Measurements from ENCODE around the gene DKK1. TPM values are rescaled to one million over a fixed set of nuclear protein-coding genes. Genes with fewer than 3 reads are reported as not detected.

Gene DKK1, protein sequence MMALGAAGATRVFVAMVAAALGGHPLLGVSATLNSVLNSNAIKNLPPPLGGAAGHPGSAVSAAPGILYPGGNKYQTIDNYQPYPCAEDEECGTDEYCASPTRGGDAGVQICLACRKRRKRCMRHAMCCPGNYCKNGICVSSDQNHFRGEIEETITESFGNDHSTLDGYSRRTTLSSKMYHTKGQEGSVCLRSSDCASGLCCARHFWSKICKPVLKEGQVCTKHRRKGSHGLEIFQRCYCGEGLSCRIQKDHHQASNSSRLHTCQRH
- total RNA-seq, result not detected in 2 replicates

DNA sequence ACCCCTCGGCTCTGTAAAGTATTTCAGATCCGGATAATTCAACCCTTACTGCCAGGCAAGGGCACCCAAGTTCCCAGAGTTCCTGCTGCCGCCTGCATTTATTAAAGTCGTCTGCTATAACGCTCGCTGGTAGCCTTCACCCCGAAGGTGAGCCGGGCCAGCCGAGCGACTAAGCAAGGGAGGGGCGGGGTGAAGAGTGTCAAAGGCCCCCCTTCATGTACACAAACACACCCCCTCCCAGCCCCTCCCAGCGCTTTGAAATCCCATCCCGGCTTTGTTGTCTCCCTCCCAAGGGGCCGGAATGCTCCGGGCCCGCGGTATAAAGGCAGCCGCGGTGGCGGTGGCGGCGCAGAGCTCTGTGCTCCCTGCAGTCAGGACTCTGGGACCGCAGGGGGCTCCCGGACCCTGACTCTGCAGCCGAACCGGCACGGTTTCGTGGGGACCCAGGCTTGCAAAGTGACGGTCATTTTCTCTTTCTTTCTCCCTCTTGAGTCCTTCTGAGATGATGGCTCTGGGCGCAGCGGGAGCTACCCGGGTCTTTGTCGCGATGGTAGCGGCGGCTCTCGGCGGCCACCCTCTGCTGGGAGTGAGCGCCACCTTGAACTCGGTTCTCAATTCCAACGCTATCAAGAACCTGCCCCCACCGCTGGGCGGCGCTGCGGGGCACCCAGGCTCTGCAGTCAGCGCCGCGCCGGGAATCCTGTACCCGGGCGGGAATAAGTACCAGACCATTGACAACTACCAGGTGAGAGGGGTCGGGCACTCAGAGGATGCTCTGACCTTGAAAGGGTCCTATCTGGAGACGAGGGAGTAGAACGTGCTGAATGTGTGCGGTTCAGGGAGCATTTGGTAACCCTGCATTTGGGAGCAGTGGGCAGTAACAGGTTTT, at the start of gene DKK1:
DKK1 (plus strand) TSS at position 349 of the 889 bp plus-strand sequence; CDS start at position 503, 154 bp downstream.
- Mint-ChIP-seq H3K9me3 (no peaks in the 10 kb centered on the region), H3K27ac (no peak within 1 kb of the TSS), H3K4me1 (peaks cover 10% of the 10 kb centered on the region), H3K27me3 (peaks cover 56% of the 10 kb centered on the region), H3K36me3 (ENCODE audit: low read depth) (no peaks in the 10 kb centered on the region), H3K4me3 (peak within 1 kb of the TSS; percentile 34)
- intact Hi-C loops (cut with micrococcal nuclease), result no loop called here
- peak; percentile 67 for DNase-seq

DNA sequence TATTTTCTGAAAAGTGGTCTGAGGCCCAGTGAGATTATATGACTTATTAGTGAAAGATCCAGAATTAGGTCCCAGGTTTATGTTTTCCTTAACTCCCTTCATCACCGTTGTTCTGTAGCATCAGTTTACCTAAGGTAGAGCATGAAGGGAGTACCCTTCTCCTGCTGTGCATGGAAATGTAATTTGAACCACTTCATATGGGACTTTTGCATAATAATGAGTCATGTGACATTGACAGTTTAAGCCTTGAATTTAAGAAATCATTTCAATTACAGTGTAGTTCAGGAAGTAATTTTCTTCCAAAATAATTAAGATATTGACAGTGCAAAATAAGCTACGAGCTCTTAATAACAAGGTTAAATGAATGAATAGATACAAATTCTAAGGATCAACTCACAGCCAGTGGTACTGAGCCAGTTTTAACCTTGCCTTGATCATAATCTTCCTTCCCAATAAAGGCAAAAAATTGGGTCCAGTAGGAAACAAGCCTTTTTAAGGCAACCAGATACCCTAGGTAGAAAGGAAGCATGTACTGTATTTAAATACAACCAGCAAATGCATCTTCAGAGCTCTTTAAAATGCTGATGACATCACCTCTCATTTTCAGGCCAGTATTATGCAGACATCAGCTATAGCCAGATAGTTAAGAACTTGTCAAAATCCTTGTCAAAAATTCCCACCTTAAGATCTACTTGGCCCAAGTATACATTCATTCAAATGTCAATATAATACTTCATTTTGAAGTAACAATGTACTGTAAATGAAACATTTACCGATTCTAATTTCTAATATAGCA, 48.8 kb upstream of the DKK1 start:
- intact Hi-C loops (cut with micrococcal nuclease), result no loop called here
- no peaks in the 10 kb centered on the region for H3K9me3 Mint-ChIP-seq
- no peak for DNase-seq
- H3K27me3 Mint-ChIP-seq, result no peaks in the 10 kb centered on the region
- H3K36me3 Mint-ChIP-seq (ENCODE audit: low read depth), result no peaks in the 10 kb centered on the region
- no peak overlapping the region for H3K4me3 Mint-ChIP-seq
- H3K4me1 Mint-ChIP-seq, result no peaks in the 10 kb centered on the region
- no peak overlapping the region for H3K27ac Mint-ChIP-seq

DNA sequence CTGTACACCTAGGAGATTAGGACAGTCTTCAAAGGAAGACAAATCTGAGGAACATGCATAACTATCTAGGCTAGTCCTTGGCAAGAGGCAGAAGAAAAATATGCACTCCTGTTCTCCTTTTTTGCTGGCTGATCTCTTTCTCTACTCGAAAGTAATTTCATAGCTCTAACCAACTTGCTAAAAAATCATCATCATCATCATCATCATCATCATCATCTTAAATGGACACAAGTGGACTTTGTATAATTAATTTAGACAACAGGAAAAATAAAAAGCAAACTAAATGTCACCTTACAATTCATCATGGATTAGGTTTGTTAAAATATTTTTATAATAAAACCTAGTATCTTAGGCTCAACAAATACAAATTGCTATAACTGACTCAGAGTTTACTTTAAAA, 47.2 kb upstream of the DKK1 start:
- no peak for DNase-seq
- H3K4me1 Mint-ChIP-seq, result no peaks in the 10 kb centered on the region
- H3K9me3 Mint-ChIP-seq, result no peaks in the 10 kb centered on the region
- no peak overlapping the region for H3K4me3 Mint-ChIP-seq
- H3K27me3 Mint-ChIP-seq, result no peaks in the 10 kb centered on the region
- H3K36me3 Mint-ChIP-seq (ENCODE audit: low read depth), result no peaks in the 10 kb centered on the region
- intact Hi-C loops (cut with micrococcal nuclease), result no loop called here
- no peak overlapping the region for H3K27ac Mint-ChIP-seq

DNA sequence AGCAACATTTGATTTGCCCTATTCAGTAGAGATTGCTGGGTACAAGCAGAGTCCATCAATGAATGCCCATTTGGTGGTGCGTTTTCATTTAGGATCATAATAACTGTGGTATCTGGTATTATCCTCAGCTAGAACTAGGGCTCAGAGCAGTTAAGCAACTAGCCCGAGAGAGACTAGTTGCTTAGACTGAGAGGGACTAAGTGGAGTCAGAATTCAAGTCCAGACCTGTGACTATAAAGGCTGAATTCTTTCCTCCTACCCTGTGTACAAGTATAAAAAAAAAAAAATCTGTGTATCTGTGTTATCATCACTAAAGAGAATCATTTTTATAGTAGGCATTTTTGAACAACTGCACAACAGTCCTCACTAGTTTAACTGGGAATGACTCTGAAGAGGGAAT, 45.3 kb upstream of the DKK1 start:
- DNase-seq, result no peak
- Mint-ChIP-seq H3K4me3 (no peak overlapping the region), H3K27ac (no peak overlapping the region), H3K27me3 (no peaks in the 10 kb centered on the region), H3K9me3 (no peaks in the 10 kb centered on the region), H3K4me1 (no peaks in the 10 kb centered on the region), H3K36me3 (ENCODE audit: low read depth) (no peaks in the 10 kb centered on the region)
- intact Hi-C loops (cut with micrococcal nuclease), result no loop called here

DNA sequence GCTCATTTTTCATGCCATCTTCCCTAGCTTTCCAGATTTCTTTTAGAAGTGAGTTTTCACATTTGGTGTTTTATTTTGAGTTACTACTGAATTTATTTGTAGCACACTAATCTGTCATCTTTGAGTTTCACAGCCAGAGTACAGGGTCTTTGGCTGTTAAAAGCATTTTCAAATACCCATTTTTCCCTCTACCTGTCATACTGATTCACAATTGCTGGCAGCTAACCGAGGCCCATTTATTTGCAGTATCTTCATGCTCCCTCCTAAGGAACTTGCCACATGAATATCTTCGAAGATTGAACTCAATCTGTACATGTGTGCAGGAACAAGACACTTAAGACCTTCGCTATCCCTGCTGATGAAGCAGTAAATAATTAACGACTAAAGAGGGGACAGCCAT, 44.8 kb upstream of the DKK1 start:
- intact Hi-C loops (cut with micrococcal nuclease), result no loop called here
- no peak for DNase-seq
- H3K27me3 Mint-ChIP-seq, result no peaks in the 10 kb centered on the region
- no peaks in the 10 kb centered on the region for H3K4me1 Mint-ChIP-seq
- no peak overlapping the region for H3K27ac Mint-ChIP-seq
- H3K9me3 Mint-ChIP-seq, result no peaks in the 10 kb centered on the region
- no peak overlapping the region for H3K4me3 Mint-ChIP-seq
- H3K36me3 Mint-ChIP-seq (ENCODE audit: low read depth), result no peaks in the 10 kb centered on the region

DNA sequence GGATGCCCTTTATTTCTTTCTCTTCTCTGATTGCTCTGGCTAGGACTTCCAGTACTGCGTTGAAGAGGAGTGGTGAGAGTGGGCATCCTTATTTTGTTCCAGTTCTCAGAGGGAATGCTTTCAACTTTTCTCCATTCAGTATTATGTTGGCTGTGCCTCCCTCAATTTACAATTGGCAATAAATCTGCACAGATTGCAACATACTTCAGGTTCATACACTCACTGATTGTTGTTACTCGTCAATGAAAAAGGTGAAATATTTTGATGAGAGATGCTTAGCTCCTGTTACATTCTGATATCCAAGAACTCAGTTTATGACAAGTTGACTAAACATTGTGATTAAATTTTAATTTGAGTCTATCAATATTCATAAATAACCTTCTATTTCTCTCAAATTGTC, 37.9 kb upstream of the DKK1 start:
- H3K27ac Mint-ChIP-seq, result no peak overlapping the region
- intact Hi-C loops (cut with micrococcal nuclease), result no loop called here
- no peaks in the 10 kb centered on the region for H3K27me3 Mint-ChIP-seq
- DNase-seq, result no peak
- H3K36me3 Mint-ChIP-seq (ENCODE audit: low read depth), result no peaks in the 10 kb centered on the region
- H3K4me1 Mint-ChIP-seq, result no peaks in the 10 kb centered on the region
- peaks cover 7% of the 10 kb centered on the region for H3K9me3 Mint-ChIP-seq
- no peak overlapping the region for H3K4me3 Mint-ChIP-seq

DNA sequence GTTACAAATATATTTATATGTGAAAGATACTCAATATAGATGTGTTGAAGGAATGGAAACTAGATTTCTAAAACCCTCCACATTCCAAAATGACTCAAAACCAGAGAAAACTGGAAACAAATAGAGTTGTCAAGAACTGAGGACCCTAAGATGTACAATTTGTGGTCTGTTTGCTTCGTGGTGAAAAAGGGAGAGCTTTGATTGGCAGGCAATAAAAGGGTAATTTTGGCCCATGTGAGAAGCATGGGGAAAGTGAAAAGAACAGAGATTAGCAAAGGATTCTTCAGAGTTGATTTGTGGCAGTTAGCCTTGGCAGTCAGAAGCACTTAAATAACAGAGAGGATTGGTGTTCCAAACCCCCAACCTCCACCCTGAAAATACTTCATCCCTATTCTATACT, 37.1 kb upstream of the DKK1 start:
- Mint-ChIP-seq H3K4me1 (no peaks in the 10 kb centered on the region), H3K9me3 (peaks cover 7% of the 10 kb centered on the region), H3K27me3 (no peaks in the 10 kb centered on the region), H3K36me3 (ENCODE audit: low read depth) (no peaks in the 10 kb centered on the region), H3K27ac (no peak overlapping the region), H3K4me3 (no peak overlapping the region)
- intact Hi-C loops (cut with micrococcal nuclease), result no loop called here
- no peak for DNase-seq

DNA sequence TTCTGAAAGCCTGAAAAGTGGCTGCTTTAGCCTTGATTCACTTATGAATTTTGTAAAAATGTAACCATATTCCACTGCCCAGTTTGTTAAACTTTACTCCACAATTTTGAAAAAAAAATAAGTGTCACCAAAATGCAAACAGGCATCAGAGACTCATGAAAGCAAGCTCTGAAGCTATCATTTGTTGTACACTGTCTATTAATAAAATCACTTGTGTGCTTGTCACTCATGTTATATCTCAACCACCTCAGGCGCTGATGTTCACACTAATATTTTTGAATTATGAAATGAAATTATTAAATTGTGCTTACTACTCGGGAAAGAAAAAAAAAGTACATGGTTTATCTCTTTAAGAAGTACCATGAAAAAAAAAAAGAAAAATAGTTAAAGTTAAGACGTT, 34.5 kb upstream of the DKK1 start:
- H3K27me3 Mint-ChIP-seq, result no peaks in the 10 kb centered on the region
- H3K4me3 Mint-ChIP-seq, result no peak overlapping the region
- no peak for DNase-seq

DNA sequence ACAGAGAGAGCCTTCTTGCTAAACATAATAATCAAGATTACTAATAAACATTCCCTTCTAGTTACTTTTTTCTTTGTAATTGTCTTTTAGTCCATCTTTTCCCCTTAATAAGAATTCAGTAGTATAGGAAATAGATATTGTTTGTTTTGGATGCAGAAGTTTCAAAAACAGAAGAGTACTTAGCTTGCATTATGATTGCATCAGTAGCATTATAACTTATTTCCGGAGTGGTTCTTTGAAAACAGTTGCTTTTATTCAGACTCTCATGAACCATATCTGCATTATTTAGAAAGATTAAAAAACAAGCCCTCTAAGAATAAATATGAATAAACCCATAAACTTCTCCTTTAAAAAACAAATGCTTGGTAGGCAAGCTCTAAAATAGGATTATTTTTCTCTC, 34.0 kb upstream of the DKK1 start:
- intact Hi-C loops (cut with micrococcal nuclease), result no loop called here
- Mint-ChIP-seq H3K4me3 (no peak overlapping the region), H3K27ac (no peak overlapping the region), H3K9me3 (peaks cover 4% of the 10 kb centered on the region), H3K27me3 (no peaks in the 10 kb centered on the region), H3K36me3 (ENCODE audit: low read depth) (no peaks in the 10 kb centered on the region), H3K4me1 (no peaks in the 10 kb centered on the region)
- DNase-seq, result no peak

More for the DNA sequence above, 34.5 kb upstream of the DKK1 start:
- Mint-ChIP-seq H3K9me3 (peaks cover 7% of the 10 kb centered on the region), H3K27ac (no peak overlapping the region), H3K4me1 (no peaks in the 10 kb centered on the region), H3K36me3 (ENCODE audit: low read depth) (no peaks in the 10 kb centered on the region)
- intact Hi-C loops (cut with micrococcal nuclease), result no loop called here

DNA sequence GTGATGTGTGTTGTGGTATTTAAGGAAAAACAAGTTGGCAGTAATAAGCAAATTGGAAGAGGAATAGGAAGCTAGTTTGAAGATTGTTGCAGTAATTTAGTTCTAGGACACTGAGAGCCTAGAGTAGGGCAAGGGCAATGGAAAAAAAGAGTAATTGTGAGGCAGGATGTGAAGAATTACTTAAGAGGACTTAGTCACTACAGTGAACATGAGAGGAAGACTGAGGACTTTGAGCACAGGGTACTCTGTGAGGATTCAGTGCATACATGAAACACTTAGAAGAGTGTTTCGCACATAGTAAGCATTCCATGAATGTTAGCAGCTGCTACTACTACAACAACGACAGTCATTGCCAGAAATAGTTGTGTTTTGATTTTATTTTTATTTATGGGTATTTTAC, 30.9 kb upstream of the DKK1 start:
- no peaks in the 10 kb centered on the region for H3K9me3 Mint-ChIP-seq
- DNase-seq, result no peak
- H3K27ac Mint-ChIP-seq, result no peak overlapping the region
- H3K4me3 Mint-ChIP-seq, result no peak overlapping the region
- H3K27me3 Mint-ChIP-seq, result no peaks in the 10 kb centered on the region
- intact Hi-C loops (cut with micrococcal nuclease), result no loop called here
- no peaks in the 10 kb centered on the region for H3K4me1 Mint-ChIP-seq
- no peaks in the 10 kb centered on the region for H3K36me3 Mint-ChIP-seq (ENCODE audit: low read depth)

DNA sequence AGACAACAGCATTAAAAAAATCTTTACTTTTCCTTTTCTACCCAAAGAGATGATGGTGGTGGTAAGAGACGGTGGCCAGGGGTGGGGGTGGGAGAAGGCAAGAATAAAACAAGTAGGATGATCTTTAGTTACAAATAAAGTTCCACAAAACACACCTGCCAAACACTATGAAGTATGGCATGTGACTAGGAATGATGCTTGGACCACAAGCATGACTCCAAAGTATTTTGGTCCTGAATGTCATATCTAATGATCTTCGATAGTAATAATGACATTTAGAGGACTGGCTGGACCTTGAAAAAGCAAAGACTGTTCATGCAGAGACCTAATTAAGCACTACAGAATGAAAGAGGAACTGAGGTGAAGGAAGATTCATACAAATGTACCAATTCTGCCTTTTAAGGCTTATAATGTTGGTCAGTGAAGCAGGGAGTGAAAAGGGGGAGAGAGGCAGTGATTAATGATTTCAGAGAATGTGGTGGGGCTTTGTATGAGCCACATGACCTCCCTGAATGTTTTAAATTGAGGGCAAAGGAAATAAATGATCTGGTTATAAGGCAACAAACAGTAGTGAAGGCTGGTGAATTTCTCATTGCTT, 29.6 kb upstream of the DKK1 start:
- H3K36me3 Mint-ChIP-seq (ENCODE audit: low read depth), result no peaks in the 10 kb centered on the region
- DNase-seq, result no peak
- no peaks in the 10 kb centered on the region for H3K9me3 Mint-ChIP-seq
- intact Hi-C loops (cut with micrococcal nuclease), result no loop called here
- H3K27me3 Mint-ChIP-seq, result no peaks in the 10 kb centered on the region
- H3K4me1 Mint-ChIP-seq, result no peaks in the 10 kb centered on the region
- H3K4me3 Mint-ChIP-seq, result no peak overlapping the region
- H3K27ac Mint-ChIP-seq, result no peak overlapping the region

DNA sequence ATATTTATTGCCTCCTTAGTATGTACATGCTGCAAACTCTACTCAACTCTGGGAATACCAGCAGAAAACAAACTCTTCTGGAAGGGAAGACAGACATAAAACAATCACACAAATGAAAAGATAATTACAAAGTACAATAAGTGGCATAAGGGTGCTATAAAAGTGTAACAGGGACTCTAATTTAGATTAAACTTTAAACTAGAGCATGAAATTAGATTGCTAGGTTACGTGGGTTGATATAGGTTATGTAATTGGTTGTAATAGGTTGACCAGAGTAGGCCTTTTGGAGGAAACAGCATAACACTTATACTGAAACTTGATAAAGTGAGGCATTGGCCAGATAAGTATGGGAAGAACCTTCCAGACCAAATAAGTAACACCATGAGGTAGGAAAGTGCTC, 26.2 kb upstream of the DKK1 start:
- DNase-seq, result no peak
- Mint-ChIP-seq H3K4me3 (no peak overlapping the region), H3K36me3 (ENCODE audit: low read depth) (no peaks in the 10 kb centered on the region), H3K27me3 (no peaks in the 10 kb centered on the region), H3K27ac (no peak overlapping the region), H3K9me3 (no peaks in the 10 kb centered on the region), H3K4me1 (no peaks in the 10 kb centered on the region)
- intact Hi-C loops (cut with micrococcal nuclease), result no loop called here

DNA sequence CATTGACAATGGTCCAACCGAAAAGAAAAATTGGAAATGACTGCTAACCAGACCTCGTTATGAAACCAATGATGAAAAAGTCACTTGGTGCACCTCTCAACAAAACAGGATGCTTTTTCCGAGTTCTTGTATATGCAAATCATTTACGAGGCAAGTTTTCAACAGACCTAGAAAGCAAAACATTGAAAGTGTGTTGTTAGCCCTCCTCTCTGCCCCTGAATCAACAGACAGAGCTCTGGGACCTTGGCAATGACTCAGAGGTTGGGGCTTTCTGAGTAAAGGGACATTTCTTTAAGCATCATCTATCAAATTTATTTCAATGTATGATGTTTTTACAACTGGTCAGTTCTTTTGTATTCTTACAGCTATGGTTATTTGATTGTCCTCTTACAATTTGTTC, 16.3 kb upstream of the DKK1 start:
- no peak overlapping the region for H3K27ac Mint-ChIP-seq
- no peak for DNase-seq
- no peaks in the 10 kb centered on the region for H3K36me3 Mint-ChIP-seq (ENCODE audit: low read depth)
- H3K9me3 Mint-ChIP-seq, result no peaks in the 10 kb centered on the region
- H3K4me1 Mint-ChIP-seq, result no peaks in the 10 kb centered on the region
- no peaks in the 10 kb centered on the region for H3K27me3 Mint-ChIP-seq
- intact Hi-C loops (cut with micrococcal nuclease), result no loop called here
- no peak overlapping the region for H3K4me3 Mint-ChIP-seq
